ENCODE measurements around the gene EFHD2. TPM values are rescaled to one million over a fixed set of nuclear protein-coding genes. Genes with fewer than 3 reads are reported as not detected.

EFHD2 gene
- total RNA-seq, 4 donors from 2014 or later, result 12.1 to 32.5 (median 20.4) TPM

DNA sequence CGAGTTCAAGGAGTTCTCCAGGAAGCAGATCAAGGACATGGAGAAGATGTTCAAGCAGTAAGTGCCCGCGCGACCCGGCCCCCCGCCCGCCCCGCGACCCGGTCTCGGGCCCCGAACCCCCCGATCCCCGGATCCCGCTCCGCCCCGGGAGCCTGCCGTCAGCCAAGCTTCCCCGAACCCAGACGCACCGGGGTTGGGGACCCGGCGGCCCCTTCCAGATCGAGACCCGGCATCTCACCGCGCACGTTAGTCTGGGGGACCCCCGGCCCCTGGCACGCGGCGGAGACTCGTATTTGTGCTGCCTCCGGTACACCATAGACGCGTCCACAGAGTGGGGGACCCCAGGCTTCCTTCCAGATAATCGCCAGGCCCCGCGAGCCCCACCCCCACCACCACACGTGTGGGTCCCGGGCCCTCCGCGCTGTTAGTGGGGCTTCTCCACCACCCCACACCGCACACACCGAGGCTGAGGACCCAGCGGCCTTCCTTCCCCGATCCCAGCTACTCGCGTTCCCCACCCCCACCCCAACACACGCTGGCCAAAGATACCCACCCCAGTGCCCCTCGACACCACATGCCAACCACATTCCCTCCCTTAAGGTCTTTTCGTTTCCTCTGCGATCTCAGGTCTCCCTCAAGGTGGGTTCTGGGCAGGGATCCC, 665 bp downstream of the EFHD2 start:
- no peak for DNase-seq
- intact Hi-C loops (cut with DNase I; ENCODE audit: low total_unique reads), result no loop called here
- Histone ChIP-seq H3K4me3 (peak overlapping the region; percentile 65 to 93), H3K27me3 (no peaks in the 10 kb centered on the region), H3K27ac (peak overlapping the region; percentile 90 to 95), H3K9me3 (no peaks in the 10 kb centered on the region), H3K36me3 (no peaks in the 10 kb centered on the region), H3K4me1 (peaks cover 0 to 8% of the 10 kb centered on the region in 2 donors)
- TF ChIP-seq CTCF (IDR thresholded peaks at IDR 0.05) (no peak), POLR2A (IDR thresholded peaks at IDR 0.05) (no peak)

- Histone ChIP-seq H3K27ac (peak overlapping the region; percentile 90 to 95), H3K4me1 (peaks cover 0 to 8% of the 10 kb centered on the region in 2 donors), H3K27me3 (no peaks in the 10 kb centered on the region), H3K4me3 (peak overlapping the region; percentile 65 to 93), H3K9me3 (no peaks in the 10 kb centered on the region), H3K36me3 (no peaks in the 10 kb centered on the region)
- no peak for DNase-seq
- TF ChIP-seq CTCF (IDR thresholded peaks at IDR 0.05) (no peak), POLR2A (IDR thresholded peaks at IDR 0.05) (no peak)
- intact Hi-C loops (cut with DNase I; ENCODE audit: low total_unique reads), result no loop called here
Observed at GRCh38 chr1:15410884-15411245, 1.2 kb downstream of the EFHD2 start.

GRCh38 chr1:15411593-15412137, 2.0 kb downstream of the EFHD2 start:
- Histone ChIP-seq H3K27ac (peak overlapping the region in 1 of 2 donors; percentile 90), H3K36me3 (no peaks in the 10 kb centered on the region), H3K4me3 (peak overlapping the region; percentile 65 to 93), H3K9me3 (no peaks in the 10 kb centered on the region), H3K4me1 (peaks cover 0 to 8% of the 10 kb centered on the region in 2 donors), H3K27me3 (no peaks in the 10 kb centered on the region)
- DNase-seq, result no peak
- intact Hi-C loops (cut with DNase I; ENCODE audit: low total_unique reads), result no loop called here
- TF ChIP-seq POLR2A (IDR thresholded peaks at IDR 0.05) (no peak), CTCF (IDR thresholded peaks at IDR 0.05) (no peak)

DNA sequence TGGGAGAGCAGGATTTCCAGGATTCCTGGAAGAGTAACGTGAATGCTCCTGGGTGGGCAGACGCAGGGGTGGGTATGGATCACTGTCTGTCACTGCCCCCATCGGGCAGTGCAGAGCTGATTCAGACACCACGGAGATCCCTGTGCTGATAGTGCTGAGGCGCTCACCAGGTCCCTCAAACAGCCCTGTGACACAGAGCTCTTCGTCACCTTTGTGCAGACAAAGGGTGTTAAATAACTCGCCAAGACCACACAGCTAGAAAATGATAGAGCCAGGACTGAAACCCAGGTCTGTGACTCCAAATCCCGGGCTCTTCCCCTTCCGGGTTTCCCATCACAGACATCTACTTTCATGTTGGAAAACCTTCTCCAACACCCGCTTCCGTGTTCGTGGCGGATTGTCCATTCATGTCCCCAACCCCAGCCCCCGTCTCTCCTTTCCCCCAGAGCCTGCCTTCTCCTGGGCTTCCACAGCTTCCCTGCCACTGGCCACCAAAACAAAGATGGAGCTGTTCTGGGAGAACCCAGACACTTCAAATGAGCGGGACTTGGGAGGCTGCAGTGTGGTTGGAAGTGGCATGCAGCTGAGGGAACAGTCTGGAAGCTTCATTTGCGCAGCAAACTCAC, 2.6 kb downstream of the EFHD2 start:
- H3K27ac ChIP-seq, result no peak overlapping the region
- H3K4me3 ChIP-seq, result no peak overlapping the region
- intact Hi-C loops (cut with DNase I; ENCODE audit: low total_unique reads), result no loop called here
- TF ChIP-seq CTCF (IDR thresholded peaks at IDR 0.05) (no peak), POLR2A (IDR thresholded peaks at IDR 0.05) (no peak)
- H3K27me3 ChIP-seq, result no peaks in the 10 kb centered on the region
- no peak for DNase-seq
- peaks cover 0 to 8% of the 10 kb centered on the region in 2 donors for H3K4me1 ChIP-seq
- H3K9me3 ChIP-seq, result no peaks in the 10 kb centered on the region
- no peaks in the 10 kb centered on the region for H3K36me3 ChIP-seq

DNA sequence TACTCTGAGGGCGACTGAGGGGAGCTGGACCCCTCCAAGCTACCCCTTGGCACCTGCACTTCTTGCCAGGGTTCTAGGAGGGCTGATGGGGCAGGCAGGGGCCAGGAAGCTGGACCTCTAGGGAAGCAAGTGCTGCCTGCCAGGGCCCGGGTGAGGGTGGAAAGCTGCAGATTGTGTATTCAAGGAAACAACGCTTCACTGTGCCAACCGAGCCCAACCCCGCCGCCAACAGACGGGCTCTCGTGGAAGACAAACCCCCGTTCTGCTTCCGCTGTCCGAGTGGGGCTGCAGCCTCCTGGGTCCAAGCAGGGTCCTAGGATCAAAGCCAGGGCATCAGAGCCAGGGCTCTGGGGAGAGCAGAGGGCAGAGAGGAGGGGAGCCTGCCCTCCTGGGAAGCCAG, 3.2 kb downstream of the EFHD2 start:
- TF ChIP-seq CTCF (IDR thresholded peaks at IDR 0.05), result no peak
- Histone ChIP-seq H3K4me1 (peaks cover 0 to 8% of the 10 kb centered on the region in 2 donors), H3K9me3 (no peaks in the 10 kb centered on the region), H3K27ac (peak overlapping the region in 1 of 2 donors; percentile 1), H3K4me3 (no peak overlapping the region), H3K36me3 (no peaks in the 10 kb centered on the region), H3K27me3 (no peaks in the 10 kb centered on the region)
- intact Hi-C loops (cut with DNase I; ENCODE audit: low total_unique reads), result no loop called here
- DNase-seq, result no peak
